ENCODE results near the gene COPS9. TPM values are rescaled to one million over a fixed set of nuclear protein-coding genes. Genes with fewer than 3 reads are reported as not detected.

The COPS9 gene
- total RNA-seq, 6 donors from 2014 or later: 97.2 to 141 (median 129) TPM

GRCh38 chr2:240138254-240138984 lies 2.3 kb upstream of the COPS9 start:
- Histone ChIP-seq H3K36me3 (peaks cover 0 to 3% (median 1%) of the 10 kb centered on the region in 4 donors), H3K27me3 (no peaks in the 10 kb centered on the region), H3K4me1 (peaks cover 11 to 26% (median 15%) of the 10 kb centered on the region in 4 donors), H3K9me3 (no peaks in the 10 kb centered on the region), H3K4me3 (no peak overlapping the region), H3K27ac (no peak overlapping the region)
- no peak for ATAC-seq (ENCODE audit: low FRiP score in 2 of 2)
- WGBS, 2 donors: 85 to 90% methylated on average over 4 to 8 of the region's 9 CpGs
- peak in 1 of 2 donors; percentile 18 for DNase-seq
- TF ChIP-seq CTCF (IDR thresholded peaks at IDR 0.05) (no peak), EP300 (IDR thresholded peaks at IDR 0.05) (no peak)

- Histone ChIP-seq H3K4me1 (peaks cover 11 to 26% (median 15%) of the 10 kb centered on the region in 4 donors), H3K36me3 (peaks cover 2 to 10% (median 6%) of the 10 kb centered on the region in 4 donors), H3K9me3 (no peaks in the 10 kb centered on the region), H3K27me3 (no peaks in the 10 kb centered on the region), H3K27ac (no peak overlapping the region), H3K4me3 (no peak overlapping the region)
- WGBS, 2 donors: 92 to 93% methylated on average over 19 of the region's 19 CpGs
- DNase-seq (peak; percentile 18 to 77), ATAC-seq (ENCODE audit: low FRiP score in 2 of 2) (no peak)
- no peak for TF ChIP-seq EP300 (IDR thresholded peaks at IDR 0.05)
- TF ChIP-seq CTCF (IDR thresholded peaks at IDR 0.05): no peak
- no peak for TF ChIP-seq POLR2AphosphoS5 (IDR thresholded peaks at IDR 0.05)
- no peak for TF ChIP-seq POLR2A (IDR thresholded peaks at IDR 0.05)
These were observed 1.6 kb upstream of the COPS9 start for GRCh38 chr2:240137596-240138253.

GRCh38 chr2:240136671-240137292 lies 677 bp upstream of the COPS9 start:
- TF ChIP-seq CTCF (IDR thresholded peaks at IDR 0.05): no peak
- peaks cover 11 to 26% (median 15%) of the 10 kb centered on the region in 4 donors for H3K4me1 ChIP-seq
- peak in 1 of 2 donors; percentile 36 for ATAC-seq (ENCODE audit: low FRiP score in 2 of 2)
- H3K27me3 ChIP-seq: no peaks in the 10 kb centered on the region
- peak overlapping the region; percentile 87 to 100 (median 99) for H3K4me3 ChIP-seq
- peak; percentile 20 to 85 for DNase-seq
- no peaks in the 10 kb centered on the region for H3K9me3 ChIP-seq
- peak overlapping the region; percentile 59 to 88 (median 80) for H3K27ac ChIP-seq
- WGBS, 2 donors: 32 to 68% methylated on average over 21 to 36 of the region's 36 CpGs
- H3K36me3 ChIP-seq: peaks cover 10 to 20% (median 14%) of the 10 kb centered on the region in 4 donors

- TF ChIP-seq POLR2A (IDR thresholded peaks at IDR 0.05) (no peak), CTCF (IDR thresholded peaks at IDR 0.05) (no peak), EP300 (IDR thresholded peaks at IDR 0.05) (no peak), POLR2AphosphoS5 (IDR thresholded peaks at IDR 0.05) (no peak)
- Histone ChIP-seq H3K4me1 (peaks cover 11 to 26% (median 15%) of the 10 kb centered on the region in 4 donors), H3K4me3 (peak overlapping the region; percentile 87 to 100 (median 99)), H3K36me3 (peaks cover 15 to 31% (median 25%) of the 10 kb centered on the region in 4 donors), H3K27me3 (no peaks in the 10 kb centered on the region), H3K27ac (peak overlapping the region; percentile 59 to 88 (median 80)), H3K9me3 (no peaks in the 10 kb centered on the region)
- WGBS, 2 donors: 4 to 8% methylated on average over 10 to 17 of the region's 17 CpGs
- ATAC-seq (ENCODE audit: low FRiP score in 2 of 2): no peak
- DNase-seq: no peak
These were observed 446 bp downstream of the COPS9 start for GRCh38 chr2:240135706-240136012.
